SIG-M5 treated with dmso at 0.1 percent for 504 hours (cell line): ENCODE measurements around the gene ELP4.

Experiments used
- DNase-seq: peaks from one replicate; lab custom pipeline; 2025; ENCODE audit not compliant: unreplicated experiment; lab: John Stamatoyannopoulos, UW

Gene ELP4

DNA sequence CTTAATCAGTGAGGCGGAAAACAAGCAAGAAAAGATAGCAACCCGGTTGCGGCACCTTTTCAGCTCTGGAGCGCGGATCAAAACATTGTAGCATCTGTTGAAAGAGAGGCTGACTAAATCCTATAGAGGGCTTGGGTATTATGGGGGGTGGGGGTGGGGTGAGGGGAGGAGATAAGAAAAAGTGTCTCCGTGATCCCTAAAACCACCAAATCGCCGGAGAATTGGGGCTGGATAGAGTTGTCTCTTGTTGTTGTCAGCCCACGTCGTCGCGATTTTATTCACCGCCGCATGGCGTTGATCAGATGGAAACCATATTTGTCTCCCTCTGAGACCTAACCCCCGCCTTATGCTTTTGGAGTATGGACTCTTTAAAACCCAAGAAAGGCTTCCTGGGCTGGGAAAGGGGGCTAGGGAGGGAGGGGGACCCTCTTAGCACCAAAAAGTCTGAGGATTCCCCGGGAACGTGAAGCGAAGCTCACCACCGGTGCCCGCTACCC is 288.5 kb downstream of the ELP4 start:
- no peak for DNase-seq

DNA sequence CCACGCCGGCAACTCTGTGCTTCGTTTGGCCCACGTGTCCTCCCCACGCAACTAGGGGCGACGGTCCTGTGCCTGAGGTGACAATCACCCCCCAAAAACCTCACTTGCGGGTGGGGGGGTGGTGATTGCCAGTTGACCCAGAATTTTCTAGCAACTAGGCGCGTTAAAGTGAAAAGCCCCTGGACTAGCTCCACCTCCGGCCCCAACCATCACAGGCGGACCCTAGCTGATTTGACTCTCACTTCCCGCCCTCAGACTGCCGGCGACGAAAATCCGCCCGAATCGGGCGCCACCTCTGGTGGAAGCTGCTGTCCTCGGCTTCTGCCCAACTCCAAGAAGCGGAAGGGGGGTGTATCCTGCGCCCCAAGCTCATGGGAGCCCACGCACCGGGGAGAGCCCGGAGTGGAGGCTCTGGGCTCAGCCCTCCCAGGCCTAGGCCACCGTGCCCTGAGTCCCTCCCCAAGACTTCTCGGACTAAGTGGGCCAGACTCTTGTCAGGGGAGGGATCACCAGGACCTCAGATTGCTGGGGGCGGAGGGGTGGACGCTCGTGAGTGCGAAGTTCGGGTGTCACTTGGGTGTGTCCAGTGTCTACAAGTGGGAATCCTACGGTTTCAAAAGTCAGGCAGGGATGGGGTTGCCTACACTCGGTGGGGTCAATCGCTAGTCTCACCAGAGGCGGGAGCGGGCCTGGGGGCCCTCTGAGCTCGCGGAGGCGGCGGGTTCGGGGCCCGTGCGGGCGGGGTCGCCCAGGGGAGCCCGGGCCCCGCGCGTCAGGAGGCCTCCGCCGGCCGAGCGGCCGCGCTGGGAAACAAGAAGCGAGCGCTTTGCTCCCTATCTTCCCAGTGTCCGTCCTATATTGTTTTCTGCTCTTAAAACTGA is 289.2 kb downstream of the ELP4 start:
- DNase-seq: peak; percentile 22

DNA sequence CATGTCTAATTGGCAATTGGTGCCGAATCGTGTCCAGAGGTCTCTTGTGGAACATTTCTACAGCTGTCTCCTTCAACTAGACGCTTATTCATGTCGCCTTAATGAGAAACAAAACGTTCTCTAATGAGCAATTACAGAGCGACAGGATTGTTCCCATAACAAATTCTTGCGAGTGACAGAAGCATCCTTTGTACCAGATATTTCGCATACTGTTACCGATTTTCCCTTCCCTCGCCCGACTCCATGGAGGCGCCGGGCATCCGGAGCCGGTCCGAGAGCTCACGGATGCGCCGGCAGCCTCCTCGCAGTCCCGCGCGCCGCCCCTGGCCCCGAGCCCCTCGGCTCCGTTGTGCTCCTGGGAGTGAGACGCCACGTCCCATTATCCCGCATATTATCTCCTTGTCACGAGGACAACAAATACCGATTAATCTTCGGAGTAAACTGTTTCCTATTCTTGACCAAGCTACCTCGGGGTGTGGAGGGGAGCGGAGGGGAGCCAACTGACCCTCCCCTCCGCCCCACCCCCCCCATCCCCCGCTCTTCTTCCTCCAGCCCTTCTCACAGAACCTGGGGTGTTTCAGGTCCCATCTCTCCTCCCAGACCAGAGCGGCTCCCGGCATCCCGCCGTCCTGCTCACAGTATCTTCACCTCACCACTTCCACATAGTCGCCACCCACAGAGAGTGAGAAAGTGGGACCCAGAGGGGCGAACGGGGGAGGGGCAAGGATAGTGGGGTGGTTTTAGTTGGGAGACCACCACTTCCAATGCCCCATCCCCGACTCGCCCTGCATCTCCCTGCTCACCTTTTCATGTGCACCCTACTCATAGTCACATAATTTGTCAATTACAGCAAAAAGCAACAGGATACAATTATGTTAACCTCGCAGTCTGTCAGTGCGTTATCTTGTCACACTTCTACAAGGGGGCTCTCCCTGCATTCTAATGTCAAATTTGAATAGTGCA is 290.1 kb downstream of the ELP4 start:
- DNase-seq: no peak

DNA sequence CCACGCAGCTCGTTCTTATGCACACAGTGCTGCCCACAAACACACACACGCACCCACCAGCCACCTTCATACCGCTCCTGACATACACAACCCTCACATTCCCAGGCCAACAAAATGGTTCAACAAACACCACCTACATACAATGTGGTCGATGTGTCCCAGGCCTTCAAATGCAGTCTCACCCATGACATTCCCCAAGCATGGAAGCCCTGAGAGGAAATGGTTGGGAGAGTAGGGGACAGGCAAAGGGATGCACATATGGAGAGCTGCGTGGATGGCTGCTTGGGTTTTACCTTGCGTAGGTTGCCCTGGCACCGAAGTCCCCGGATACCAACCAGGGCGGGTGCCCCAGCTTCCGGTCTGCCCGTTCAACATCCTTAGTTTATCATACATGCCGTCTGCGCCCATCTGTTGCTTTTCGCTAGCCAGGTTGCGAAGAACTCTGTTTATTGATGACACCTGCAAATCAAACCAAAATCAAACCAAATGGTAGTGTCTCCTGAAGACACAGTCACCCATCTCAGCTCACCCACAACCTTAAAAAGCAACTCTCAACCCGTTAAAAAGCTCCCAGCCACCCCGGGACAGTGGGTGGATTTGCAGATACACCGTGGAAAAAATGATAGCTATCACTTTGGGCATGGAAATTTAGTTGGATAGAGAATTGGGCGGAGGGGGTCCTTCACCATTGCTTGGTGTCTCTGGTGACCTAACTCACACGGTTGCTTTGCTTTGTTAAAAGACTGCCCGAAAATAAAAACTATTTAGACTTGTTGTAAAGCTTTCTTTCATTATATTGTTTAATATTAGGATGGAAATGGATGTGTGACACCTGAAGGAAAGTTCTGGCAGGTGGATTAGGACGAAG is 291.1 kb downstream of the ELP4 start:
- no peak for DNase-seq

DNA sequence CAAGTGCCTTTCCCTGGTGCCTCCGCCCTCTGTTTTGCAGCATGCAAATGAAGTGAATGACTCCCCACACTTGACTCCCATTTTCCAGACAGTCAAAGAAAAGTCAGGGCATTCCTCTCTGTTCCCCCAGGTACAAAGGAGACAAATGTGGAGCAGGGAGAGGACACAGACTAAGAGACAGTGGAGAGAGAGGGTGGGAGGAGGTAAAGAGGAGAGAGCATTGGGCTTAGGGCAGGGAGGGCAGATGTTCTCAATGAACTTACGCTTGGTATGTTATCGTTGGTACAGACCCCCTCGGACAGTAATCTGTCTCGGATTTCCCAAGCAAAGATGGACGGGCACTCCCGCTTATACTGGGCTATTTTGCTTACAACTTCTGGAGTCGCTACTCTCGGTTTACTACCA is 291.7 kb downstream of the ELP4 start:
- no peak for DNase-seq

DNA sequence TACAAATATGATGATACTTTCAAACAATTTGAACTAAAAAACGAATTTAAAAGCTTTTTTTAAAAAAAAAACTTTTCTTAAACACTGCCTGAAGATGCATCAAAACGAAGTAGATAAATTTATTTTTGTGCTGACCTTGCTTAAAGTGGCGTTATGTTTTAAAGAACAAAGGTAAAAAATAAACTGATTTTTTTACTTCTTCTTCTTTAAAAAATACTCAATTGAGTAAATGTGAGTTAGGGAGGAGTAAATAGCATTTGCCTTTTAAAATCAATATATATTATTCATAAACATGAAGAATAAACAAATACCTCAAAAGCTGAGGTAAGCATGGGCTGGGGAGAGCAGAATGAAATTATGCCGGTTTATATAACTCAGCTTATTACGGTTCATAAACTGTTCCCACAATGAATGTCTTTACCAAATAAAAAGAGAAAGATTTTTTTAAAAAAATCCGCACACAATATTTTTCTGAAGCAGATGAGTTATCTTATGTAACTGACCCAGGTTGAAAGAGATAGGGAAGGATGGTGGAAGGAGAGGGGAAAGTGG is 292.5 kb downstream of the ELP4 start:
- no peak for DNase-seq

DNA sequence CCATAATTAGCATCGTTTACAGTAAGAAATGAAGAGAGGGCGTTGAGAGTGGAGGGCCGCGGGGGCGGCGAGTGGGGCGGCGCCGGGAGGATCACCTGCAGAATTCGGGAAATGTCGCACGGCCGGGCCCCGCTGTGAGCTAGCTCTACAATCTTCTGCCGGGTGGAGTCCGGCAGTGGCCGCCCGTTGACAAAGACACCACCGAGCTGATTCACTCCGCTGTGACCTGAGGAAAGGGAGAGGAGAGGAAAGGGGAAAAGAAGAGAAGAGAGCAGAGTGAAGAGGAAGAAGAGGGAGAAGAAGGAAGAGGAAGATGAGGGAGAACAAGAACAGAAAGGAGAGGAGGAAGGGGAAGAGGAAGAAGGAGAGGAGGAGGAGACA is 293.0 kb downstream of the ELP4 start:
- no peak for DNase-seq

DNA sequence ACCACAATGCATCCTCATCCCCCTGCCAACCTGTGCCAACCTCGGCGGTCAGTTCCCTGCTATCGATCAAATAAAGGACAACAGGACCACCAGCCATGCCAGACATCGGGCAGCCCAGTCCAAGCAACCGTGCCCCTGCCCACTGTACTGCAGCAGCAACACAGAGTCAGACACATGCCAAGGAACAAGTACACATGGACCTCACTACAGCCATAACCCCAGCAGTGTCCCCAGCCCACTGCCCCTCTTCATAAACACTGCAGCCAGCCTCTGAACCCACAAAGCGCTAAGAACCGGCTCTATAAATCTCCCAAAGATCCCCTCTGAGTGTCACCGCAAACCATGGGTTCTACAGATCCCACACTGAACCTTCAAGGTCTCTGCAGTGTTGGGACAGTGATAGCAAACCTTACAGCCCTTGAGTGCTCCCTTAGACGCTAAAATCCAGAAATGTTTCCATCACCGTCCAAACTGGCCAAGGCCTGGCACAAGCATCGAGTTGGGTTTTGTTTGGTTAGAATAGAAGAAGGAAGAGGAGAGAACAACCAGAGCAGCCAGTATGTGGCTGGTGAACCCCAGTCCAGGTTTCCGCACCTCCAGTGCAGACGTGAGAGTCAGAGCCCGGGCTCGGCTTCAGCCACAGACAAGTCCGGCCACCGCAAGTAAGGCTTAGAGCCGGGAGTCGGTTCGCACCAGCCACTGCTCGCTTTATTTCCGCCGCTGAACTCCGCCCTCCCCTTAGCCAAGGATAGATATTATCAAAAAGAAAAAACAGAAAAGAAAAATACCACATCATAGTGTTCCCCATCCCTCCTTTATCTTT is 293.6 kb downstream of the ELP4 start:
- DNase-seq: no peak

DNA sequence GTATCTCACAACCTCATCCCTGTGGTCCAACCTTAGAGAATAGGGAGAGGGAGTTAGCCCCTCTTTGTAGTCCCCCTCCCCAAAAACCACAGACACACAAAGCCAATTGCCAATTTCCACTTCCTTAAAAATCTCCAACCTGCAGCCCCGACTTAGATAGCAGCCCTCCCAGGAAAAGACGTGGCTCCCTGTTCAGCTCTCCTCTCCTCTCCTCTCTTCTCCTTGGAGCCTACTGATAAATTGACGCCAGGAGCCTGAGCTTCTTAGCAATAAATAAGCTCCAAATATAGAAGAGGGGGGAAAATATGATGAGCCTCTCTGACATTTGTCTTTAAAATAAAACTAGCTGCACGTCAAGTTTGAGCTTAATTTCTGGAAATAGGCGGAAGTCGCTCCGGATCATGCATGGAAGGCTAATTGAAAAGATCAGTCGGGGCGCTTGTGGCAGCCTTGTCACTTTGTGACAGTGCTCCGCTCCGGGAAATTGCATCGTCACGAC is 294.3 kb downstream of the ELP4 start:
- no peak for DNase-seq

DNA sequence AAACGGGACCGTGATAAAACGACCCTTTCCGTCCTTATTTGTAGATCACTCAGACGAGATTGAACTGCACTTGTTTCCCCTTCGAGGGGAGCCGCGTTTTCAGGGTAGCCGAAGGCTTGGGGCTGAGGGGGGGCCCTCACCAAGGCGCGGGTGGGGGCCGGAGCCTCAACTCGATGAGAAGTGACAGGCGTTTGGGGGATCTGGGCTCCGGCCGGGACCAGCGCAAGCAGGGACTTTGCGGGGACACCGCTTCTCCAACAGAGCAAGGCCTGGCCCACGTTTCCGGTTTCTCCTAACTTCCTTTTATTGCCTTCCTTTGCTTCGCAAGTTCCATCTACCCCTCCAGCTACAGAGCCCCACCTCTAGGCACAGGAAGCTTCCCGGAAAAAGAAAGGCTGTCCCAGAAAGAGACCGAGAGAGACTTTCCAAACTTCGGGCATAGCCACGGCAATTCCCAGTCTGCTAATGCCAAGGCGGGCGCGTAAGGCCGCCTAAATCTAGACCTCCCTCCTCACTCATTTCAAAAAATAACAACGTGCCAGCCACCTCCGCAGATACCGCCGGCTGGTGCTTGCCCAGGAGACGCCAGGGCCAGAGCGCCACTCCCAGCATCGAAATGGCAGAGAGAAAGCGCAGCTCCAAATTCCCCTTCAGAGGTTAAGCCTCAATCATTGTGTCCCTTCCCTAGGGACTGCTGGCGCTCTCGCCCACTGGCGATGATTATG is 294.9 kb downstream of the ELP4 start:
- DNase-seq: no peak

DNA sequence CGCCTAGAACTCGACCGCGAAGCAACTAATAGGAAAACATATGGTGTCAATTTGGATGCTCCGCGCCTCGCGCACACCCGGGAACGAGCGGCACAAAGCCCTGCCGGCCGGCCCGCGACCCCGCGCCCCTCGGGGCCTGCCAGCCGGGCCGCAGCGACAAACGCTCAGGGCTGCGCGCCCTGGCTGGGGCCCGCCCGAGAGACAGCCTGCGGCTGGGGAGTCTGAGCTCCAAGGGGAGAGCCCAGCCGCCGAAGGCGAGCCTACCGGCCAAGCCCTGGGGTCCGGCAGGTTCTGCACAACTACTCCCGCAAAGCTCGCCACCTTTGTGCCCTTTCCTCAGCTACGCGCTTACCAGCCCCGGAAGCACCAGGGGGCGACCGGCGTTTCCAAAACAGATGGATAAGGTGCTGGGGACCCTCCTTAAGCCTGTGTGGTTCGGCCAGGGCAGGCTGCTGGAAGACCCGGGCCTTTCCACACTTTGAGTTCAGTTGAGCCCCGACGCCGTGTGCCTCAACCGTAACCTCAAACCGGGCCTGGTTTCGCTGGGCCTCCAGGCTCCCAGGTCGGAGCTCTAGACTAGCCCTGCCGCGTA is 295.6 kb downstream of the ELP4 start:
- no peak for DNase-seq

DNA sequence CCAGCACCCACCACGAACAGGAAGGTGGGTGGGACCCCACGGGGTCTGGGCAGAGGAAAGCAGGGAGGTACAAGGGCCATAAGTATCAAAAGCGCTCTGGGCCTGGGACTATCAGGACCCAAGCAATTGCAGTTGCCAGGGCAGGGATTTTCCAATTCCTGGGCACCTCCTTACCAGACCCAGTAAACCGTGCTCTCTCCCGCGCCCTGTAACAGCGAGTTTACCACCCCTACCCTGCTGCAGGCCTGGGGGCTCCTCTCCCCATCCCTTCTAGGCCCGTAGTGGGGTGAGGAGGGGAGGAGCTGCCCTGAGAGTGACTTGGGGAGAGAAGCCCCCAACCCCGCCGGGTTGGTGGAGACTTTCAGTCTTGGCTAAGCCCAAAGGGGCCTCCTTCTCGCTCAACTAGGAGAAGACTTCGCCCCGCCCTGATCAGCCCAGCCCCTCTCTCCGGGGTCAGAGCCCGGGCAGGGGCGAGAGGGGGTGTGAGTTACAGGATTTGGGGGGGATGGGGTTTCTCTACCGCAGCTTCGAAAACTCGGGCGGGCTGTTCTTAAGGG is 296.1 kb downstream of the ELP4 start:
- no peak for DNase-seq

DNA sequence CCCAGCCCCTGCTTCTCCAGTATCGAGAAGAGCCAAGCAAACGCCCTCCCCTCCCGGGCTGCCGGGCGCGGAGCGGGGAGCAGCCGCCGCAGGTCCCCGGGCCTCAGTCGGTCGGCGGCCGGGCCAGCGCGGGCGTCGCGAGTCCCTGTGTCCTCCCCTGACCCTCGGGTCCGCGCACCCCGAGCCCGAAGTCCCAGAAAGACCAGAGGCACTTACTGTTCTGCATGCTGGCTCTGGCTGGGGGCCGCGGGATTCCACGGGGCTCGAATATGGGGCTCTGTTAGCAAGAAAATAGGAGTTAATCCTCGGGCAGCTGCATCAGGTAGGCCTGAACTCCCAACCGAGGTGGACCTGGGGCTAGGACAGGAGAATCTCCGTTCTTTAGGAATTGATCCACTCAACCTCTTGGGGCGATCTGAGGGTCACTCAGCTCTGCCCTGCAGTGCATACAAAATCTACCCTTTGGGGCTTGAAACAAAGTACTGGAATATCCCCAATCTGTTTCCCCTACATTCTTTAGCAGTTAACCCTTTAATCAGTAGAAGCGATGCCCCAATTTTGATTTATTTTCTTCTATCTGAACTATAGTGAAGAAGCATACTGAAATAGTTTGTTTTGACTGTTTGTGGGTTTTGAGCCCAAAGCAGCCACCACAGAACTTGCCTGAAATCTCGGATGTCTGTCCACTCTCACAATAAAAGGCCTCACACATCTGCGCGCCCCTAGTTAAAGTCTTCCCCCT is 296.8 kb downstream of the ELP4 start:
- no peak for DNase-seq

DNA sequence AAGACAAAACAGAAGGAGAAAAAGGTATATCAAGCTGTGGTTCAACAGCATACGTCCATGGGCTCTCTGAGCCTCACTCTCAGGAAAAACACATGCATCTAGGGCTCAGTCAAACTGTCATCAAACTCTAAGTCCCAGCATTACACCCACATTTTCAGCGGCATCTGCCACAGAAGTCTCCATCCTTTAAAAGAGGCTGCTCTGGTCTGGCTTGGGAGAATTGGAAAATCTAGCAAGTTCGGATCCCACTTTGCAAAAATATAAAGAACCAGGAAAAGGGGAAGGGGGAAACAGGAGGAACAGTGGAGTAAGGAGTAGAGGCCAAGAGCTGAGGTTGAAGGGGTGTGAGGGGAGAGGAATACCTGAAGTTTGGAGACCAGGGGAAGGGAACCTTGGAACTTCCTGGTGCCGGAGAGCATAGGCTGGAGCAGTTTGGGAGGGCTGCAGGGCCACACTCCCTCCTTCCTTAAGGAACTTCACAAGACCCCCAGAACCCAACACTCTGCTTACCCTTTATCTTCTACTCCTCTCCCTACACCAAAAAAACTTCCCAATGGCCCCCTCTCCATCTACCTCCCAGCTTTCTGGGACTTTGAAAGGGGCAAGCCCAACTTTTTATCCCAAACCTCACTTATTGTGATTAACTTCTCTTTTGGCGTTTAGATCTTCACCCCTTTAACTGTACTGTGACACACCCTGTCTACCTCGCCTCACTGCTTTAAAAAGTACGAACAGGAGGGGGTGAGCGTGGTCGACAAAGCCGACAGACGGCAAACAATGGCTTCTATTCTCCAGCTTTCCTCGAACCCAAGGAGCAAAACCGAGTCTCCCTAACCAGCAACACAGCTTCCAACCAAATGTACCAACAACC is 297.6 kb downstream of the ELP4 start:
- no peak for DNase-seq

DNA sequence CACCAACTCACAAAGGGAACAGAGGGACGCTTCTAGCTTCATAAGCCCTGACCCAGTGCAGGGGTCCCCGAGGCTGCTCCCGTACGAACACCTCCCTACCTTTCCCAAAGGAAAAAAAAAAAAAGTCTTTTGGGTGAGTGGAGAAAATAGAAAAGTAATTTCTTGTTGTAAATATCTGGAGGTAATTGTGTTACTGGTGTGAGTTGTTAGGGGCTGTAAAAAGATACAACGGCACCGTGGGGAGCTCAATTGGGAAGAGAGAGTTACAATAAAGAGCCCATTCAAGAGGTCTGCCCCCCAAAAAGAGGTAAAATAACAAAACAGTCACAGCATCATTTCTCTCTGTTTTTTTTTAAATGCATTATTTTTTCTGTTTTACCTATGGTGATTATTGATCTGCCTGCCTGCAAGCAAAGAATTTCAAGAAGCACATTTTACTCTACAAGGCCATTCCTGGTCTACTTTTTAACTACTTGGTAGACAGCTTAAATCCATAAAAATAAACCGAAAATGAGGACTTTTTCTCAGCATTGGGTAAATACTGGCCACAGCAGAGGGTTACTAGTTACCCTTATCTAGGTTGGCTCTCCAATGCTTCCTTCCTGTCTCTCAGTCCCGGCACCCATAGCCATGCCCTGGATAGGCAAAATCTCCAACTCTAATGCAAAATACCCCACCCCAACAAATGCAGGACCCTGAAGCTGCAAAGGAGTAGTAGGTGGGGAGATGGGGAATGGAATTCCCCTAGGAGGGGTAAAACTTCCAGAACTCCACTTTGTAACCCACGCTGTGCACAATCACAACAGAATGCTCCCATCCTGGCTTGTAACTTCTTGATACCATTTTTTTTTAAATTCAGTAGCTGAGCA is 298.5 kb downstream of the ELP4 start:
- DNase-seq: no peak
